Dermis microvascular lymphatic vessel endothelial cell (primary cell): Measurements from ENCODE around the gene EXD3. TPM values are rescaled to one million over a fixed set of nuclear protein-coding genes. Genes with fewer than 3 reads are reported as not detected.

Experiments used
- total RNA-seq: library from RNA; depleted of rRNA; stranded (reverse); fragments of >200 nt; gene quantifications from 2 replicates; pipeline ENCODE4 v1.2.1, GENCODE V29; 2014

Gene EXD3
- total RNA-seq, 1 donor from 2014 or later = 12.2 TPM

Other genes with a start within 250 kb of the EXD3 start
- 15.1 and 22.1 TPM in 2 replicates for gene ANAPC2, start 234.6 kb downstream of the EXD3 start, total RNA-seq
- 90.5 and 93.1 TPM in 2 replicates for gene SSNA1, start 234.5 kb downstream of the EXD3 start, total RNA-seq
- gene TPRN, start 222.4 kb downstream of the EXD3 start, total RNA-seq = 3.3 and 4.4 TPM in 2 replicates
- gene TMEM203, start 217.5 kb downstream of the EXD3 start, total RNA-seq = 19.8 and 25.7 TPM in 2 replicates
- 2.4 and 3.2 TPM in 2 replicates for gene NDOR1, start 217.5 kb downstream of the EXD3 start, total RNA-seq
- gene RNF208, start 200.9 kb downstream of the EXD3 start, total RNA-seq = under 0.01 and 0.13 TPM in 2 replicates
- gene CYSRT1, start 198.0 kb downstream of the EXD3 start, total RNA-seq = 0.13 and 0.25 TPM in 2 replicates
- gene RNF224, start 195.7 kb downstream of the EXD3 start, total RNA-seq = under 0.01 TPM in 1 of 2 replicates, not detected in the other
- not detected in 2 replicates for gene SLC34A3, start 192.3 kb downstream of the EXD3 start, total RNA-seq
- 127 and 144 TPM in 2 replicates for gene TUBB4B, start 181.9 kb downstream of the EXD3 start, total RNA-seq
- not detected in 2 replicates for gene STPG3, start 171.9 kb downstream of the EXD3 start, total RNA-seq
- gene NELFB, start 167.8 kb downstream of the EXD3 start, total RNA-seq = 55.4 and 56.7 TPM in 2 replicates
- 23.5 and 31.4 TPM in 2 replicates for gene TOR4A, start 145.4 kb downstream of the EXD3 start, total RNA-seq
- gene NRARP, start 120.9 kb downstream of the EXD3 start, total RNA-seq = 36.6 and 52.0 TPM in 2 replicates
- 1.3 and 2.1 TPM in 2 replicates for gene NOXA1, start 231 bp upstream of the EXD3 start, total RNA-seq
- gene ENTPD8, start 18.2 kb upstream of the EXD3 start, total RNA-seq = 0.25 and 0.26 TPM in 2 replicates
- 13.2 and 23.8 TPM in 2 replicates for gene NSMF, start 36.2 kb upstream of the EXD3 start, total RNA-seq
- gene PNPLA7, start 127.2 kb upstream of the EXD3 start, total RNA-seq = 0.39 and 1.1 TPM in 2 replicates
- 45.6 and 45.8 TPM in 2 replicates for gene MRPL41, start 128.7 kb upstream of the EXD3 start, total RNA-seq
- 15.5 and 20.4 TPM in 2 replicates for gene DPH7, start 155.8 kb upstream of the EXD3 start, total RNA-seq
- gene ZMYND19, start 167.3 kb upstream of the EXD3 start, total RNA-seq = 13.7 and 15.0 TPM in 2 replicates
- 22.3 and 26.8 TPM in 2 replicates for gene ARRDC1, start 182.5 kb upstream of the EXD3 start, total RNA-seq
- 38.3 and 47.4 TPM in 2 replicates for gene EHMT1, start 195.8 kb upstream of the EXD3 start, total RNA-seq